ENCODE data around the gene LYZL1. TPM values are rescaled to one million over a fixed set of nuclear protein-coding genes. Genes with fewer than 3 reads are reported as not detected.
"Not testable (repeated sequence)": the region's sequence is repeated elsewhere in the genome, so short reads cannot be mapped to it uniquely, and the experiment has no call there.

The LYZL1 gene
- total RNA-seq, 1 donor from 2014 or later: not detected

DNA sequence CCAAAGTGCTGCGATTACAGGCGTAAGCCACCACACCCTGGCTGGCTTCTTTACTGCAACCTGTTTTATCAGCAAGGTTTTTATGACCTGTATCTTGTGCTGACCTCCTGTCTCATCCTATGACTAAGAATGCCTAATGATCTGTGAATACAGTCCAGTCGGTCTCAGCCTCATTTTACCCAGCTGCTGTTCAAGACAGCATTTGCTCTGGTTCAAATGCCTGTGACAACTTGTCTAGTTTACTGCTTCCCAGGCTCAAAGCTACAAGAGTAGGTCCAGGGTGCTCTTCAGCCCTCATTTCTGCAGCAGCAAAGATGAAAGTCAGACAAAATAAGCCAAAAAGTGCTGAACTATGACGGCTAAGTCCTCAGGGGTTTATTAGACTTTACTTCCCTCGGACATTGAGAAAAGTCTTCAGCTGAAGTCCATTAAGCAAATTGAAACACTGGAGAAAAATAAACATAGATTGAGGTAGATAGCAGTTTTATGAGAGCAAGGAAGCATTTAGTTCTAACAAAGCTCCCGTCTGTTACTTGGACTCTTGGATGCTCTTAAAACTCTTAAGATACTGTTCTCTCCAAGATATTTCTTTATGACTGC lies 12.5 kb upstream of the LYZL1 start:
- H3K4me3 ChIP-seq (ENCODE audit: low read length in 3 of 3): no peak overlapping the region
- no peak overlapping the region for H3K9ac ChIP-seq (ENCODE audit: low read depth in 1 of 3, low read length in 3 of 3)
- no peak overlapping the region for H3K27ac ChIP-seq (ENCODE audit: low read depth, low read length)
- H3K27me3 ChIP-seq (ENCODE audit: control insufficient read depth in 3 of 3, insufficient read depth in 3 of 3, low read length in 3 of 3): no peaks in the 10 kb centered on the region
- H3K9me3 ChIP-seq (ENCODE audit: control insufficient read depth in 3 of 3, low read length in 3 of 3): no peaks in the 10 kb centered on the region
- H3K4me1 ChIP-seq (ENCODE audit: control insufficient read depth in 3 of 3, insufficient read depth in 3 of 3, low read length in 3 of 3): no peaks in the 10 kb centered on the region
- H3K36me3 ChIP-seq (ENCODE audit: control insufficient read depth in 3 of 3, insufficient read depth in 3 of 3, low read length in 3 of 3): no peaks in the 10 kb centered on the region

- no peak overlapping the region for H3K9ac ChIP-seq (ENCODE audit: low read depth in 1 of 3, low read length in 3 of 3)
- H3K27me3 ChIP-seq (ENCODE audit: control insufficient read depth in 3 of 3, insufficient read depth in 3 of 3, low read length in 3 of 3): no peaks in the 10 kb centered on the region
- H3K4me1 ChIP-seq (ENCODE audit: control insufficient read depth in 3 of 3, insufficient read depth in 3 of 3, low read length in 3 of 3): no peaks in the 10 kb centered on the region
- H3K4me3 ChIP-seq (ENCODE audit: low read length in 3 of 3): no peak overlapping the region
- no peaks in the 10 kb centered on the region for H3K9me3 ChIP-seq (ENCODE audit: control insufficient read depth in 3 of 3, low read length in 3 of 3)
- no peak overlapping the region for H3K27ac ChIP-seq (ENCODE audit: low read depth, low read length)
- no peaks in the 10 kb centered on the region for H3K36me3 ChIP-seq (ENCODE audit: control insufficient read depth in 3 of 3, insufficient read depth in 3 of 3, low read length in 3 of 3)
Measured at GRCh38 chr10:29277296-29277695, 11.6 kb upstream of the LYZL1 start.

GRCh38 chr10:29279779-29280487 lies 8.9 kb upstream of the LYZL1 start:
- H3K27ac ChIP-seq (ENCODE audit: low read depth, low read length): no peak overlapping the region
- H3K9ac ChIP-seq (ENCODE audit: low read depth in 1 of 3, low read length in 3 of 3): no peak overlapping the region
- H3K4me1 ChIP-seq (ENCODE audit: control insufficient read depth in 3 of 3, insufficient read depth in 3 of 3, low read length in 3 of 3): no peaks in the 10 kb centered on the region
- no peaks in the 10 kb centered on the region for H3K27me3 ChIP-seq (ENCODE audit: control insufficient read depth in 3 of 3, insufficient read depth in 3 of 3, low read length in 3 of 3)
- H3K4me3 ChIP-seq (ENCODE audit: low read length in 3 of 3): no peak overlapping the region
- H3K36me3 ChIP-seq (ENCODE audit: control insufficient read depth in 3 of 3, insufficient read depth in 3 of 3, low read length in 3 of 3): no peaks in the 10 kb centered on the region
- H3K9me3 ChIP-seq (ENCODE audit: control insufficient read depth in 3 of 3, low read length in 3 of 3): no peaks in the 10 kb centered on the region

DNA sequence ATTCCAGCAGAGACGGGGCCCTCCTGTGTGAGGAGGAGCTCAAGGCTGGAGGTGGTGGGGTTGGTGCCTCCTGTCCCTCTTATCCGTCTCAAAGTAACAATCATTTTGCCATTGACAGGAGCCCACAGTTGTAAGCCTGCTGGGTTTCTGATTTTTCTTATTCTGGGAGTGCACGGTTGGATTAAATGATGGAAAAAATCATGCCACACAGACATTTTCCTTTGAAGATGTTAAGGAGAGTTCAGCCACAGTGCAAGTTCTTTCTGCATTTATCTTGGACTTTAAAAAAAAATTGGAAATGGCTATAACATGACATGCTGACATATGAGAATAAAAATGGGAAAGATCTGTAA lies 8.4 kb upstream of the LYZL1 start:
- H3K4me3 ChIP-seq (ENCODE audit: low read length in 3 of 3): no peak overlapping the region
- H3K9ac ChIP-seq (ENCODE audit: low read depth in 1 of 3, low read length in 3 of 3): no peak overlapping the region
- H3K4me1 ChIP-seq (ENCODE audit: control insufficient read depth in 3 of 3, insufficient read depth in 3 of 3, low read length in 3 of 3): no peaks in the 10 kb centered on the region
- H3K27ac ChIP-seq (ENCODE audit: low read depth, low read length): no peak overlapping the region
- no peaks in the 10 kb centered on the region for H3K36me3 ChIP-seq (ENCODE audit: control insufficient read depth in 3 of 3, insufficient read depth in 3 of 3, low read length in 3 of 3)
- H3K9me3 ChIP-seq (ENCODE audit: control insufficient read depth in 3 of 3, low read length in 3 of 3): no peaks in the 10 kb centered on the region
- H3K27me3 ChIP-seq (ENCODE audit: control insufficient read depth in 3 of 3, insufficient read depth in 3 of 3, low read length in 3 of 3): no peaks in the 10 kb centered on the region

DNA sequence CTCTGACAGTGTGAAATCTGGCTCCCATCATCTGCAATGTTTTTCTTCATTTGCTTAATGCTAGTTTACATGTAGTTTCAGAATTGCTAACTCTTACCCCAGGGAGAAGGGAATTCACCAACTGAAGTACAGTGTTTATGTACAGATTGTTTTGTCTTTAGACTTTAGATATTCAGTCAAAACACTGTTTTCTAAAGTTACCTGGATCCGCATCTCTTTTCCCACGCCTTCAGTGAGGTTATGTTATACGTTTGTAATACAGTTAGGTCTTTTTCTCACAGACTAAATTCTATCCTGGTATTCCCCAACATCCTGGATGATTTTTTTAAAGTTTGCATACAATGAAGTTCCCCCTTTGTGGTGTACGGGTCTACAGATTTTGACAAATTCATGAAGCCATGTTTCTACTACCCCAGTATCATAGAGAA lies 3.2 kb upstream of the LYZL1 start:
- Histone ChIP-seq H3K27ac (ENCODE audit: low read depth, low read length) (no peak overlapping the region), H3K9ac (ENCODE audit: low read depth in 1 of 3, low read length in 3 of 3) (no peak overlapping the region), H3K27me3 (ENCODE audit: control insufficient read depth in 3 of 3, insufficient read depth in 3 of 3, low read length in 3 of 3) (no peaks in the 10 kb centered on the region), H3K4me1 (ENCODE audit: control insufficient read depth in 3 of 3, insufficient read depth in 3 of 3, low read length in 3 of 3) (no peaks in the 10 kb centered on the region), H3K9me3 (ENCODE audit: control insufficient read depth in 3 of 3, low read length in 3 of 3) (no peaks in the 10 kb centered on the region), H3K4me3 (ENCODE audit: low read length in 3 of 3) (no peak overlapping the region), H3K36me3 (ENCODE audit: control insufficient read depth in 3 of 3, insufficient read depth in 3 of 3, low read length in 3 of 3) (no peaks in the 10 kb centered on the region)

DNA sequence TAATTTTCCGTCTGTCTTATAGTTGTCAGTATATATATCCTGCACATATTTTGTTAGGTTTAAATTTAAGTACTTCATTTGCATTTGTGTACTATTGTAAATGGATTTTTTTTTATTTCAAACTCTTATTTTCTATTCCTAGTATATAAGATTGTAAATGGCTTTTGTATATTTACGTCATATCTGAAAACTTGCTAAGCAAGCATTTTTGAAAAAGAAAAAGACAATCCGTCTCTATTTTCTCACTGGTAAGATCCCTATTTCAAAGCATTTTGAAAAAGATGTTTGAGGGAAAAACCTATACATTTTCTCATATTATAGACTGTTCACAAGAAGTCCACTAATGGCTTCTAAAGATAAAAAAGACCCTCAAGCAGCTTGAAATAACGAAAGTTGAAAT lies 1.2 kb upstream of the LYZL1 start:
- Histone ChIP-seq H3K9ac (ENCODE audit: low read depth in 1 of 3, low read length in 3 of 3) (no peak overlapping the region), H3K27ac (ENCODE audit: low read depth, low read length) (no peak overlapping the region), H3K4me1 (ENCODE audit: control insufficient read depth in 3 of 3, insufficient read depth in 3 of 3, low read length in 3 of 3) (no peaks in the 10 kb centered on the region), H3K36me3 (ENCODE audit: control insufficient read depth in 3 of 3, insufficient read depth in 3 of 3, low read length in 3 of 3) (no peaks in the 10 kb centered on the region), H3K4me3 (ENCODE audit: low read length in 3 of 3) (no peak overlapping the region), H3K27me3 (ENCODE audit: control insufficient read depth in 3 of 3, insufficient read depth in 3 of 3, low read length in 3 of 3) (no peaks in the 10 kb centered on the region), H3K9me3 (ENCODE audit: control insufficient read depth in 3 of 3, low read length in 3 of 3) (no peaks in the 10 kb centered on the region)

DNA sequence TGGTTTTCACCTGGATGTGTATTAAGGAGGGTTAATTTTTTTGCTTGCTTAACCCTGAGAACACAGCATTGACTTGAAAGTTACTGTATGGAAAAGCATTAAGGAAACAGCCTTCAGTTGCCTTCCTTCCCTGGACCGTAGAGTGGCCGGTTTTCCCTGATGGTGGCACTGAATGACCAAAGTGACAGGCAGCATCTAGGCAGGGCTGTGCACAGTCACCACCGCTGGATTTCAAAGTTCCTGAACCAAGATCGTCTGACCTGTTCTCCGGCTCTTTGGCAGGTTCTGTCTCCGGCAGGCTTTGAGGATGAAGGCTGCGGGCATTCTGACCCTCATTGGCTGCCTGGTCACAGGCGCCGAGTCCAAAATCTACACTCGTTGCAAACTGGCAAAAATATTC lies 2.7 kb downstream of the LYZL1 start:
- H3K9ac ChIP-seq (ENCODE audit: low read depth in 1 of 3, low read length in 3 of 3); H3K4me1 ChIP-seq (ENCODE audit: control insufficient read depth in 3 of 3, insufficient read depth in 3 of 3, low read length in 3 of 3); H3K36me3 ChIP-seq (ENCODE audit: control insufficient read depth in 3 of 3, insufficient read depth in 3 of 3, low read length in 3 of 3); H3K4me3 ChIP-seq (ENCODE audit: low read length in 3 of 3); H3K27me3 ChIP-seq (ENCODE audit: control insufficient read depth in 3 of 3, insufficient read depth in 3 of 3, low read length in 3 of 3); H3K9me3 ChIP-seq (ENCODE audit: control insufficient read depth in 3 of 3, low read length in 3 of 3); H3K27ac ChIP-seq (ENCODE audit: low read depth, low read length): not testable (repeated sequence)

DNA sequence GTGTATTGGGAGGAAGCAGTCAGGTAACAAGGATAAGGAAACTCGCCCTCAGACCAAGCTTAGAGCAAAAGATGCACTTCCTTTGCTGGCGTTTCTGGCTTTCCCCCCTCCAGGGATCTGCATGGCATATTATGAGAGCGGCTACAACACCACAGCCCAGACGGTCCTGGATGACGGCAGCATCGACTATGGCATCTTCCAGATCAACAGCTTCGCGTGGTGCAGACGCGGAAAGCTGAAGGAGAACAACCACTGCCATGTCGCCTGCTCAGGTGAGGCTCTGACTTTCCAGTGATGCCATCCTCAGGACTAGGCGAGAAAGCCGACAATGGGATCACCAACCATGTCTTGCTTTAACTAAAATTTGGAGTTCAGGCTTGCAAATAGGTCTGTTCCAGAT lies 3.5 kb downstream of the LYZL1 start:
- peaks cover 3 to 11% (median 6%) of the 10 kb centered on the region in 3 donors for H3K9me3 ChIP-seq (ENCODE audit: control insufficient read depth in 3 of 3, low read length in 3 of 3)

GRCh38 chr10:29295813-29296212 lies 6.9 kb downstream of the LYZL1 start:
- Histone ChIP-seq H3K27ac (ENCODE audit: low read depth, low read length) (no peak overlapping the region), H3K27me3 (ENCODE audit: control insufficient read depth in 3 of 3, insufficient read depth in 3 of 3, low read length in 3 of 3) (no peaks in the 10 kb centered on the region), H3K9me3 (ENCODE audit: control insufficient read depth in 3 of 3, low read length in 3 of 3) (peaks cover 5 to 21% (median 8%) of the 10 kb centered on the region in 3 donors), H3K9ac (ENCODE audit: low read depth in 1 of 3, low read length in 3 of 3) (no peak overlapping the region), H3K36me3 (ENCODE audit: control insufficient read depth in 3 of 3, insufficient read depth in 3 of 3, low read length in 3 of 3) (no peaks in the 10 kb centered on the region), H3K4me3 (ENCODE audit: low read length in 3 of 3) (no peak overlapping the region), H3K4me1 (ENCODE audit: control insufficient read depth in 3 of 3, insufficient read depth in 3 of 3, low read length in 3 of 3) (no peaks in the 10 kb centered on the region)

More for the DNA sequence above, 3.5 kb downstream of the LYZL1 start:
- H3K27me3 ChIP-seq (ENCODE audit: control insufficient read depth in 3 of 3, insufficient read depth in 3 of 3, low read length in 3 of 3); H3K27ac ChIP-seq (ENCODE audit: low read depth, low read length); H3K4me3 ChIP-seq (ENCODE audit: low read length in 3 of 3); H3K4me1 ChIP-seq (ENCODE audit: control insufficient read depth in 3 of 3, insufficient read depth in 3 of 3, low read length in 3 of 3); H3K9ac ChIP-seq (ENCODE audit: low read depth in 1 of 3, low read length in 3 of 3); H3K36me3 ChIP-seq (ENCODE audit: control insufficient read depth in 3 of 3, insufficient read depth in 3 of 3, low read length in 3 of 3): not testable (repeated sequence)

GRCh38 chr10:29297678-29298077 lies 8.8 kb downstream of the LYZL1 start:
- H3K27me3 ChIP-seq (ENCODE audit: control insufficient read depth in 3 of 3, insufficient read depth in 3 of 3, low read length in 3 of 3): no peaks in the 10 kb centered on the region
- H3K9ac ChIP-seq (ENCODE audit: low read depth in 1 of 3, low read length in 3 of 3): no peak overlapping the region
- H3K27ac ChIP-seq (ENCODE audit: low read depth, low read length): no peak overlapping the region
- no peaks in the 10 kb centered on the region for H3K36me3 ChIP-seq (ENCODE audit: control insufficient read depth in 3 of 3, insufficient read depth in 3 of 3, low read length in 3 of 3)
- H3K4me1 ChIP-seq (ENCODE audit: control insufficient read depth in 3 of 3, insufficient read depth in 3 of 3, low read length in 3 of 3): no peaks in the 10 kb centered on the region
- peaks cover 5 to 21% (median 8%) of the 10 kb centered on the region in 3 donors for H3K9me3 ChIP-seq (ENCODE audit: control insufficient read depth in 3 of 3, low read length in 3 of 3)
- H3K4me3 ChIP-seq (ENCODE audit: low read length in 3 of 3): no peak overlapping the region

All from skeletal muscle tissue (tissue), 4 donors.